H1 (cell line): ENCODE results near the gene GALNTL6. TPM values are rescaled to one million over a fixed set of nuclear protein-coding genes. Genes with fewer than 3 reads are reported as not detected.
A peak's percentile ranks its signal among the peaks of the same experiment; 100 is the strongest.

Source experiments
- CTCF ChIA-PET: fragments of 300-600 bp; sonication (Branson Sonifier 250); formaldehyde crosslinking; loops from one replicate; lab custom pipeline; 2021; ENCODE audit not compliant: partially characterized antibody; lab: Charles Lee
- POLR2A ChIA-PET: fragments of 300-600 bp; sonication (Branson Sonifier 250); formaldehyde crosslinking; loops from one replicate; lab custom pipeline; 2021; ENCODE audit warnings: inconsistent platforms; ENCODE audit not compliant: partially characterized antibody; lab: Charles Lee
- DNase-seq, 2 experiments: peaks; one replicate each; pipeline versions ENCODE4 v3.0.0 to v3.0.0-alpha.2; 2010 to 2022; ENCODE audit warnings: low spot score in 2 of 2, low read depth in 1 of 2, mixed read lengths in 1 of 2
- FAIRE-seq: peaks from 2 replicates; lab custom pipeline; 2011; peaks lifted over from hg19 to GRCh38; lab: Jason Lieb, UNC
- H2AFZ ChIP-seq: 2 replicates; pipeline ENCODE4 v1.8.1; 2012; ENCODE audit warnings: low read length, inconsistent platforms
- H2AK5ac ChIP-seq: 2 replicates; pipeline ENCODE4 v1.6.1; 2013; ENCODE audit warnings: low read depth, low read length
- H2BK120ac ChIP-seq: replicated peaks from 2 replicates; pipeline ENCODE3; 2013; ENCODE audit warnings: low read depth, low read length, inconsistent platforms
- H2BK12ac ChIP-seq: 2 replicates; pipeline ENCODE4 v1.6.1; 2013; ENCODE audit warnings: low read depth, low read length
- H2BK15ac ChIP-seq: 2 replicates; pipeline ENCODE4 v1.6.1; 2013; ENCODE audit warnings: low read length
- H2BK20ac ChIP-seq: 2 replicates; pipeline ENCODE4 v1.6.1; 2013; ENCODE audit warnings: low read length
- H2BK5ac ChIP-seq: 2 replicates; pipeline ENCODE4 v1.6.1; 2013; ENCODE audit warnings: low read depth, low read length
- H3K14ac ChIP-seq: 2 replicates; pipeline ENCODE4 v1.6.1; 2013; ENCODE audit warnings: inconsistent platforms; ENCODE audit not compliant: insufficient read length
- H3K18ac ChIP-seq: 2 replicates; pipeline ENCODE4 v1.6.1; 2013; ENCODE audit warnings: low read length; ENCODE audit errors: extremely low read depth
- H3K23ac ChIP-seq: 2 replicates; pipeline ENCODE4 v1.6.1; 2013; ENCODE audit warnings: inconsistent platforms; ENCODE audit not compliant: insufficient read length
- H3K23me2 ChIP-seq: 2 replicates; pipeline ENCODE4 v1.6.1; 2013; ENCODE audit warnings: low read depth, low read length
- H3K27ac ChIP-seq: 2 replicates; pipeline ENCODE4 v1.6.1; 2011; ENCODE audit warnings: low read depth, low read length, inconsistent platforms
- H3K27me3 ChIP-seq, 4 experiments: replicated peaks in 1 of 4; 1 replicate in 1 of 4; 2 replicates in 3 of 4; pipeline versions ENCODE4 v1.6.1 to v1.8.1; 2011 to 2013; ENCODE audit warnings: low read length in 3 of 4, mild to moderate bottlenecking in 3 of 4, inconsistent platforms in 2 of 4, mixed read lengths in 2 of 4, moderate library complexity in 1 of 4; ENCODE audit not compliant: control insufficient read depth in 3 of 4, insufficient read depth in 3 of 4; ENCODE audit errors: extremely low read depth in 1 of 4
- H3K36me3 ChIP-seq, 4 experiments: 2 replicates each; pipeline versions ENCODE4 v1.6.1 to v1.8.1; 2011 to 2013; ENCODE audit warnings: mild to moderate bottlenecking in 4 of 4, low read length in 3 of 4, moderate library complexity in 2 of 4, control low read depth in 1 of 4, inconsistent platforms in 1 of 4; ENCODE audit not compliant: insufficient read depth in 4 of 4, control insufficient read depth in 2 of 4
- H3K4ac ChIP-seq: replicated peaks from 2 replicates; pipeline ENCODE3; 2013; ENCODE audit warnings: low read length, low read depth, mixed read lengths, inconsistent platforms; ENCODE audit not compliant: insufficient read length
- H3K4me1 ChIP-seq, 4 experiments: replicated peaks in 1 of 4; 1 replicate in 1 of 4; 2 replicates in 3 of 4; pipeline versions ENCODE4 v1.6.1 to v1.8.1; 2011 to 2013; ENCODE audit warnings: low read length in 3 of 4, inconsistent platforms in 2 of 4, mixed read lengths in 1 of 4; ENCODE audit not compliant: insufficient read depth in 4 of 4, control insufficient read depth in 3 of 4
- H3K4me2 ChIP-seq, 2 experiments: 2 replicates each; pipeline versions ENCODE4 v1.6.1 to v1.8.1; 2011 to 2013; ENCODE audit warnings: low read depth in 2 of 2, low read length in 2 of 2, control low read depth in 1 of 2, inconsistent platforms in 1 of 2, mild to moderate bottlenecking in 1 of 2; ENCODE audit not compliant: insufficient read depth in 1 of 2
- H3K4me3 ChIP-seq, 4 experiments: fragments of 200-600, 300-600 bp in 1 of 4; sonication (generic), shearing (Covaris generic), sonication (Bioruptor Twin) in 1 of 4; 2 replicates each; pipeline versions ENCODE4 v1.5.1 to v1.8.1; 2011 to 2016; ENCODE audit warnings: low read length in 4 of 4, low read depth in 3 of 4, control low read depth in 2 of 4, inconsistent platforms in 2 of 4, mild to moderate bottlenecking in 2 of 4, mixed read lengths in 1 of 4, moderate library complexity in 1 of 4; ENCODE audit not compliant: insufficient read depth in 2 of 4; ENCODE audit errors: extremely low read depth in 1 of 4
- H3K56ac ChIP-seq: replicated peaks from 2 replicates; pipeline ENCODE3; 2013; ENCODE audit warnings: low read depth, mild to moderate bottlenecking, mixed read lengths, low read length, inconsistent platforms; ENCODE audit not compliant: insufficient read length
- H3K79me1 ChIP-seq: 2 replicates; pipeline ENCODE4 v1.6.1; 2013; ENCODE audit warnings: low read depth, low read length, control low read depth
- H3K79me2 ChIP-seq, 2 experiments: 2 replicates each; pipeline versions ENCODE4 v1.6.1 to v1.8.1; 2012 to 2013; ENCODE audit warnings: low read length in 2 of 2, mild to moderate bottlenecking in 2 of 2, inconsistent platforms in 1 of 2; ENCODE audit not compliant: insufficient read depth in 2 of 2, control insufficient read depth in 1 of 2
- H3K9ac ChIP-seq, 4 experiments: replicated peaks in 1 of 4; 1 replicate in 1 of 4; 2 replicates in 3 of 4; pipeline versions ENCODE4 v1.6.1 to v1.8.1; 2011 to 2013; ENCODE audit warnings: low read depth in 3 of 4, low read length in 3 of 4, control low read depth in 2 of 4, mild to moderate bottlenecking in 2 of 4, moderate library complexity in 2 of 4, inconsistent platforms in 1 of 4; ENCODE audit errors: extremely low read depth in 1 of 4
- H3K9me3 ChIP-seq, 2 experiments: 2 replicates each; pipeline versions ENCODE4 v1.6.1 to v1.8.1; 2012 to 2013; ENCODE audit warnings: mild to moderate bottlenecking in 2 of 2, moderate library complexity in 2 of 2, control low read depth in 1 of 2, inconsistent platforms in 1 of 2, low read depth in 1 of 2, low read length in 1 of 2, mixed read lengths in 1 of 2; ENCODE audit not compliant: insufficient read depth in 2 of 2
- H4K20me1 ChIP-seq, 2 experiments: replicated peaks in 1 of 2; 2 replicates each; pipeline versions ENCODE3 to v1.8.1; 2011 to 2013; ENCODE audit warnings: inconsistent platforms in 2 of 2, low read length in 2 of 2, mild to moderate bottlenecking in 1 of 2; ENCODE audit not compliant: insufficient read depth in 2 of 2, control insufficient read depth in 1 of 2
- H4K5ac ChIP-seq: 2 replicates; pipeline ENCODE4 v1.6.1; 2013; ENCODE audit warnings: low read length, low read depth, mixed read lengths, inconsistent platforms; ENCODE audit not compliant: insufficient read length
- H4K8ac ChIP-seq: 2 replicates; pipeline ENCODE4 v1.8.0; 2013; ENCODE audit warnings: mild to moderate bottlenecking, moderate library complexity, low read length, inconsistent platforms; ENCODE audit not compliant: insufficient read depth; ENCODE audit errors: extremely low read depth
- H4K91ac ChIP-seq: replicated peaks from 2 replicates; pipeline ENCODE3; 2013; ENCODE audit warnings: low read length, mixed read lengths, inconsistent platforms; ENCODE audit not compliant: insufficient read length
- ASH2L ChIP-seq: fragments of 200-600, 300-600 bp; sonication (generic); IDR thresholded peaks from one replicate; pipeline ENCODE4 v1.7.1; 2017; ENCODE audit warnings: low read length
- CHD2 ChIP-seq: IDR thresholded peaks from 2 replicates; pipeline ENCODE4 v1.6.1; 2012; ENCODE audit warnings: low read length, improper control_type of control experiment
- CTCF ChIP-seq, 3 experiments: IDR thresholded peaks; 1 replicate in 2 of 3; 2 replicates in 1 of 3; pipeline versions ENCODE4 v1.5.1 to v1.6.1; 2011; ENCODE audit warnings: low read length in 3 of 3, mild to moderate bottlenecking in 3 of 3, inconsistent platforms in 2 of 3, low read depth in 1 of 3, moderate library complexity in 1 of 3; ENCODE audit not compliant: insufficient read depth in 1 of 3; ENCODE audit errors: control extremely low read depth in 1 of 3
- EZH2 ChIP-seq: fragments of 200-600 bp; sonication (generic); IDR thresholded peaks from 2 replicates; pipeline ENCODE4 v1.7.1; 2012; ENCODE audit warnings: low read depth, mild to moderate bottlenecking, moderate library complexity, low read length, inconsistent platforms; ENCODE audit not compliant: severe bottlenecking
- POLR2A ChIP-seq, 2 experiments: IDR thresholded peaks; 1 replicate in 1 of 2; 2 replicates in 1 of 2; pipeline ENCODE4 v1.6.1; 2011; ENCODE audit warnings: low read depth in 2 of 2, low read length in 2 of 2, mild to moderate bottlenecking in 2 of 2; ENCODE audit errors: control extremely low read depth in 1 of 2
- TAF7 ChIP-seq: optimal IDR thresholded peaks from 2 replicates; pipeline ENCODE3; 2011; ENCODE audit warnings: low read depth, mild to moderate bottlenecking, inconsistent platforms, low read length, moderate library complexity, borderline replicate concordance
- WGBS, 2 experiments: shearing (Covaris generic) in 1 of 2; methylation state at CpG; one replicate each; pipeline versions ENCODE4 v1.1.6 to v1.1.7; 2013 to 2015; ENCODE audit warnings: low lambda C conversion rate in 2 of 2, mixed read lengths in 2 of 2, inconsistent platforms in 1 of 2, low coverage in 1 of 2, missing lambda C conversion rate in 1 of 2; ENCODE audit not compliant: insufficient replicate concordance in 2 of 2, insufficient coverage in 1 of 2, insufficient read length in 1 of 2; ENCODE audit errors: extremely low coverage in 1 of 2, missing lambda C conversion rate in 1 of 2; 5-methylcytosine and 5-hydroxymethylcytosine counted together
- polyA plus RNA-seq, 7 experiments: library from polyadenylated mRNA; depleted of rRNA in 3 of 7; stranded (reverse) in 5 of 7; unstranded in 2 of 7; fragments of >200 nt in 5 of 7; fragments of 200-250 nt in 2 of 7; gene quantifications; 1 replicate in 5 of 7; 2 replicates in 1 of 7; 4 replicates in 1 of 7; pipeline versions ENCODE4 v1.2.1 to v1.2.3, GENCODE V29; 2011 to 2013; ENCODE audit warnings: missing spikeins in 2 of 7, mixed read lengths in 2 of 7
- total RNA-seq: library from RNA; stranded (reverse); fragmentation: NEBNext Ultra II Directional; extraction: Animal tissue kit (Norgen Biotek cat#: 25700); gene quantifications from 2 replicates; pipeline ENCODE4 v1.2.1, GENCODE V29; 2021

The GALNTL6 gene
- total and polyA plus RNA-seq, 2 of the 8 experiments (the other 6 are each of a cell fraction or from before 2014, with no cell fraction given): 0.03 to 0.32 TPM

- FAIRE-seq (no peak), DNase-seq (no peak)
- Histone ChIP-seq H3K4ac (no peak overlapping the region), H3K9ac (no peak overlapping the region), H3K23ac (no peak overlapping the region), H2BK15ac (no peak overlapping the region), H3K36me3 (no peaks in the 10 kb centered on the region), H3K27ac (no peak overlapping the region), H3K23me2 (no peaks in the 10 kb centered on the region), H4K5ac (no peak overlapping the region), H4K20me1 (no peaks in the 10 kb centered on the region), H4K91ac (no peak overlapping the region), H3K56ac (no peak overlapping the region), H3K4me1 (peaks cover 0 to under 1% (median under 1%) of the 10 kb centered on the region in 4 experiments; a peak in 1 of 7 replicates), H3K9me3 (no peaks in the 10 kb centered on the region), H2BK12ac (no peak overlapping the region), H4K8ac (no peak overlapping the region), H2AFZ (0 out of 2 replicates have a peak overlapping the region, but pooled peaks have one; percentile 66), H3K4me2 (no peak overlapping the region), H2AK5ac (no peak overlapping the region), H2BK120ac (no peak overlapping the region), H3K27me3 (no peaks in the 10 kb centered on the region), H3K4me3 (no peak overlapping the region), H3K79me2 (no peaks in the 10 kb centered on the region), H2BK5ac (no peak overlapping the region), H3K14ac (no peak overlapping the region), H3K79me1 (no peaks in the 10 kb centered on the region), H2BK20ac (no peak overlapping the region), H3K18ac (no peak overlapping the region)
- CTCF ChIA-PET: no interaction called here
- 70% methylated on average over 4 of the region's 4 CpGs; no CpG with 5 or more reads in 1 of the 2 experiments for WGBS, 2 experiments
- no peak for TF ChIP-seq POLR2A (IDR thresholded peaks at IDR 0.05; ENCODE audit: control extremely low read depth in 1 of 2, low read depth in 2 of 2, low read length in 2 of 2)
- TF ChIP-seq TAF7: no peak
- TF ChIP-seq ASH2L: no peak
- TF ChIP-seq EZH2: no peak
- TF ChIP-seq CTCF (IDR thresholded peaks at IDR 0.05; ENCODE audit: control extremely low read depth in 1 of 3, insufficient read depth in 1 of 3, low read depth in 1 of 3, low read length in 3 of 3): no peak
- no peak for TF ChIP-seq CHD2
- POLR2A ChIA-PET: no interaction called here
Observed at GRCh38 chr4:172843192-172843591, 1030.0 kb downstream of the GALNTL6 start.
